H1 (cell line): ENCODE results near the gene MACF1. TPM values are rescaled to one million over a fixed set of nuclear protein-coding genes. Genes with fewer than 3 reads are reported as not detected.

Experiments
- CTCF ChIA-PET: fragments of 300-600 bp; sonication (Branson Sonifier 250); formaldehyde crosslinking; loops from one replicate; lab custom pipeline; 2021; ENCODE audit not compliant: partially characterized antibody; lab: Charles Lee
- POLR2A ChIA-PET: fragments of 300-600 bp; sonication (Branson Sonifier 250); formaldehyde crosslinking; loops from one replicate; lab custom pipeline; 2021; ENCODE audit warnings: inconsistent platforms; ENCODE audit not compliant: partially characterized antibody; lab: Charles Lee
- DNase-seq, 2 experiments: peaks; one replicate each; pipeline versions ENCODE4 v3.0.0 to v3.0.0-alpha.2; 2010 to 2022; ENCODE audit warnings: low spot score in 2 of 2, low read depth in 1 of 2, mixed read lengths in 1 of 2
- FAIRE-seq: peaks from 2 replicates; lab custom pipeline; 2011; peaks lifted over from hg19 to GRCh38; lab: Jason Lieb, UNC
- H2AFZ ChIP-seq: 2 replicates; pipeline ENCODE4 v1.8.1; 2012; ENCODE audit warnings: low read length, inconsistent platforms
- H2AK5ac ChIP-seq: 2 replicates; pipeline ENCODE4 v1.6.1; 2013; ENCODE audit warnings: low read depth, low read length
- H2BK120ac ChIP-seq: replicated peaks from 2 replicates; pipeline ENCODE3; 2013; ENCODE audit warnings: low read depth, low read length, inconsistent platforms
- H2BK12ac ChIP-seq: 2 replicates; pipeline ENCODE4 v1.6.1; 2013; ENCODE audit warnings: low read depth, low read length
- H2BK15ac ChIP-seq: 2 replicates; pipeline ENCODE4 v1.6.1; 2013; ENCODE audit warnings: low read length
- H2BK20ac ChIP-seq: 2 replicates; pipeline ENCODE4 v1.6.1; 2013; ENCODE audit warnings: low read length
- H2BK5ac ChIP-seq: 2 replicates; pipeline ENCODE4 v1.6.1; 2013; ENCODE audit warnings: low read depth, low read length
- H3K14ac ChIP-seq: 2 replicates; pipeline ENCODE4 v1.6.1; 2013; ENCODE audit warnings: inconsistent platforms; ENCODE audit not compliant: insufficient read length
- H3K18ac ChIP-seq: 2 replicates; pipeline ENCODE4 v1.6.1; 2013; ENCODE audit warnings: low read length; ENCODE audit errors: extremely low read depth
- H3K23ac ChIP-seq: 2 replicates; pipeline ENCODE4 v1.6.1; 2013; ENCODE audit warnings: inconsistent platforms; ENCODE audit not compliant: insufficient read length
- H3K23me2 ChIP-seq: 2 replicates; pipeline ENCODE4 v1.6.1; 2013; ENCODE audit warnings: low read depth, low read length
- H3K27ac ChIP-seq: 2 replicates; pipeline ENCODE4 v1.6.1; 2011; ENCODE audit warnings: low read depth, low read length, inconsistent platforms
- H3K27me3 ChIP-seq, 4 experiments: replicated peaks in 1 of 4; 1 replicate in 1 of 4; 2 replicates in 3 of 4; pipeline versions ENCODE4 v1.6.1 to v1.8.1; 2011 to 2013; ENCODE audit warnings: low read length in 3 of 4, mild to moderate bottlenecking in 3 of 4, inconsistent platforms in 2 of 4, mixed read lengths in 2 of 4, moderate library complexity in 1 of 4; ENCODE audit not compliant: control insufficient read depth in 3 of 4, insufficient read depth in 3 of 4; ENCODE audit errors: extremely low read depth in 1 of 4
- H3K36me3 ChIP-seq, 4 experiments: 2 replicates each; pipeline versions ENCODE4 v1.6.1 to v1.8.1; 2011 to 2013; ENCODE audit warnings: mild to moderate bottlenecking in 4 of 4, low read length in 3 of 4, moderate library complexity in 2 of 4, control low read depth in 1 of 4, inconsistent platforms in 1 of 4; ENCODE audit not compliant: insufficient read depth in 4 of 4, control insufficient read depth in 2 of 4
- H3K4ac ChIP-seq: replicated peaks from 2 replicates; pipeline ENCODE3; 2013; ENCODE audit warnings: low read length, low read depth, mixed read lengths, inconsistent platforms; ENCODE audit not compliant: insufficient read length
- H3K4me1 ChIP-seq, 4 experiments: replicated peaks in 1 of 4; 1 replicate in 1 of 4; 2 replicates in 3 of 4; pipeline versions ENCODE4 v1.6.1 to v1.8.1; 2011 to 2013; ENCODE audit warnings: low read length in 3 of 4, inconsistent platforms in 2 of 4, mixed read lengths in 1 of 4; ENCODE audit not compliant: insufficient read depth in 4 of 4, control insufficient read depth in 3 of 4
- H3K4me2 ChIP-seq, 2 experiments: 2 replicates each; pipeline versions ENCODE4 v1.6.1 to v1.8.1; 2011 to 2013; ENCODE audit warnings: low read depth in 2 of 2, low read length in 2 of 2, control low read depth in 1 of 2, inconsistent platforms in 1 of 2, mild to moderate bottlenecking in 1 of 2; ENCODE audit not compliant: insufficient read depth in 1 of 2
- H3K4me3 ChIP-seq, 4 experiments: fragments of 200-600, 300-600 bp in 1 of 4; sonication (generic), shearing (Covaris generic), sonication (Bioruptor Twin) in 1 of 4; 2 replicates each; pipeline versions ENCODE4 v1.5.1 to v1.8.1; 2011 to 2016; ENCODE audit warnings: low read length in 4 of 4, low read depth in 3 of 4, control low read depth in 2 of 4, inconsistent platforms in 2 of 4, mild to moderate bottlenecking in 2 of 4, mixed read lengths in 1 of 4, moderate library complexity in 1 of 4; ENCODE audit not compliant: insufficient read depth in 2 of 4; ENCODE audit errors: extremely low read depth in 1 of 4
- H3K56ac ChIP-seq: replicated peaks from 2 replicates; pipeline ENCODE3; 2013; ENCODE audit warnings: low read depth, mild to moderate bottlenecking, mixed read lengths, low read length, inconsistent platforms; ENCODE audit not compliant: insufficient read length
- H3K79me1 ChIP-seq: 2 replicates; pipeline ENCODE4 v1.6.1; 2013; ENCODE audit warnings: low read depth, low read length, control low read depth
- H3K79me2 ChIP-seq, 2 experiments: 2 replicates each; pipeline versions ENCODE4 v1.6.1 to v1.8.1; 2012 to 2013; ENCODE audit warnings: low read length in 2 of 2, mild to moderate bottlenecking in 2 of 2, inconsistent platforms in 1 of 2; ENCODE audit not compliant: insufficient read depth in 2 of 2, control insufficient read depth in 1 of 2
- H3K9ac ChIP-seq, 4 experiments: replicated peaks in 1 of 4; 1 replicate in 1 of 4; 2 replicates in 3 of 4; pipeline versions ENCODE4 v1.6.1 to v1.8.1; 2011 to 2013; ENCODE audit warnings: low read depth in 3 of 4, low read length in 3 of 4, control low read depth in 2 of 4, mild to moderate bottlenecking in 2 of 4, moderate library complexity in 2 of 4, inconsistent platforms in 1 of 4; ENCODE audit errors: extremely low read depth in 1 of 4
- H3K9me3 ChIP-seq, 2 experiments: 2 replicates each; pipeline versions ENCODE4 v1.6.1 to v1.8.1; 2012 to 2013; ENCODE audit warnings: mild to moderate bottlenecking in 2 of 2, moderate library complexity in 2 of 2, control low read depth in 1 of 2, inconsistent platforms in 1 of 2, low read depth in 1 of 2, low read length in 1 of 2, mixed read lengths in 1 of 2; ENCODE audit not compliant: insufficient read depth in 2 of 2
- H4K20me1 ChIP-seq, 2 experiments: replicated peaks in 1 of 2; 2 replicates each; pipeline versions ENCODE3 to v1.8.1; 2011 to 2013; ENCODE audit warnings: inconsistent platforms in 2 of 2, low read length in 2 of 2, mild to moderate bottlenecking in 1 of 2; ENCODE audit not compliant: insufficient read depth in 2 of 2, control insufficient read depth in 1 of 2
- H4K5ac ChIP-seq: 2 replicates; pipeline ENCODE4 v1.6.1; 2013; ENCODE audit warnings: low read length, low read depth, mixed read lengths, inconsistent platforms; ENCODE audit not compliant: insufficient read length
- H4K8ac ChIP-seq: 2 replicates; pipeline ENCODE4 v1.8.0; 2013; ENCODE audit warnings: mild to moderate bottlenecking, moderate library complexity, low read length, inconsistent platforms; ENCODE audit not compliant: insufficient read depth; ENCODE audit errors: extremely low read depth
- H4K91ac ChIP-seq: replicated peaks from 2 replicates; pipeline ENCODE3; 2013; ENCODE audit warnings: low read length, mixed read lengths, inconsistent platforms; ENCODE audit not compliant: insufficient read length
- CBX5 ChIP-seq: fragments of 300-800, 300-1000 bp; sonication (generic); IDR thresholded peaks from 2 replicates; pipeline ENCODE4 v1.7.1; 2016; ENCODE audit warnings: antibody characterized with exemption, low read length, low read depth
- GABPA ChIP-seq: IDR thresholded peaks from 2 replicates; pipeline ENCODE4 v1.6.1; 2011; ENCODE audit warnings: mild to moderate bottlenecking, low read length, moderate library complexity, borderline replicate concordance; ENCODE audit not compliant: insufficient read depth
- KDM4A ChIP-seq: IDR thresholded peaks from one replicate; pipeline ENCODE4 v1.7.1; 2012; ENCODE audit warnings: low read depth, mild to moderate bottlenecking, moderate library complexity, low read length, inconsistent platforms; ENCODE audit not compliant: severe bottlenecking
- MAFK ChIP-seq: IDR thresholded peaks from 2 replicates; pipeline ENCODE4 v1.6.1; 2012; ENCODE audit warnings: low read depth, mild to moderate bottlenecking, improper control_type of control experiment, low read length
- SP2 ChIP-seq: IDR thresholded peaks from 2 replicates; pipeline ENCODE4 v1.6.1; 2012; ENCODE audit warnings: mild to moderate bottlenecking, low read length, inconsistent platforms
- TAF1 ChIP-seq: IDR thresholded peaks from 2 replicates; pipeline ENCODE4 v1.6.1; 2011; ENCODE audit warnings: mild to moderate bottlenecking, low read depth, low read length
- WGBS, 2 experiments: shearing (Covaris generic) in 1 of 2; methylation state at CpG; one replicate each; pipeline versions ENCODE4 v1.1.6 to v1.1.7; 2013 to 2015; ENCODE audit warnings: low lambda C conversion rate in 2 of 2, mixed read lengths in 2 of 2, inconsistent platforms in 1 of 2, low coverage in 1 of 2, missing lambda C conversion rate in 1 of 2; ENCODE audit not compliant: insufficient replicate concordance in 2 of 2, insufficient coverage in 1 of 2, insufficient read length in 1 of 2; ENCODE audit errors: extremely low coverage in 1 of 2, missing lambda C conversion rate in 1 of 2; 5-methylcytosine and 5-hydroxymethylcytosine counted together
- polyA plus RNA-seq, 7 experiments: library from polyadenylated mRNA; depleted of rRNA in 3 of 7; stranded (reverse) in 5 of 7; unstranded in 2 of 7; fragments of >200 nt in 5 of 7; fragments of 200-250 nt in 2 of 7; gene quantifications; 1 replicate in 5 of 7; 2 replicates in 1 of 7; 4 replicates in 1 of 7; pipeline versions ENCODE4 v1.2.1 to v1.2.3, GENCODE V29; 2011 to 2013; ENCODE audit warnings: missing spikeins in 2 of 7, mixed read lengths in 2 of 7
- total RNA-seq: library from RNA; stranded (reverse); fragmentation: NEBNext Ultra II Directional; extraction: Animal tissue kit (Norgen Biotek cat#: 25700); gene quantifications from 2 replicates; pipeline ENCODE4 v1.2.1, GENCODE V29; 2021
- TF ChIP-seq, protein P1 (sequence below), 3 experiments: IDR thresholded peaks; 1 replicate in 2 of 3; 2 replicates in 1 of 3; pipeline versions ENCODE4 v1.5.1 to v1.6.1; 2011; ENCODE audit warnings: low read length in 3 of 3, mild to moderate bottlenecking in 3 of 3, inconsistent platforms in 2 of 3, low read depth in 1 of 3, moderate library complexity in 1 of 3; ENCODE audit not compliant: insufficient read depth in 1 of 3; ENCODE audit errors: control extremely low read depth in 1 of 3
- TF ChIP-seq, protein P2 (sequence below): IDR thresholded peaks from 2 replicates; pipeline ENCODE4 v1.6.1; 2012; ENCODE audit warnings: low read length, inconsistent platforms

MACF1 gene
- total and polyA plus RNA-seq, 2 of the 8 experiments (the other 6 are each of a cell fraction or from before 2014, with no cell fraction given) = 59.8 to 285 TPM

DNA sequence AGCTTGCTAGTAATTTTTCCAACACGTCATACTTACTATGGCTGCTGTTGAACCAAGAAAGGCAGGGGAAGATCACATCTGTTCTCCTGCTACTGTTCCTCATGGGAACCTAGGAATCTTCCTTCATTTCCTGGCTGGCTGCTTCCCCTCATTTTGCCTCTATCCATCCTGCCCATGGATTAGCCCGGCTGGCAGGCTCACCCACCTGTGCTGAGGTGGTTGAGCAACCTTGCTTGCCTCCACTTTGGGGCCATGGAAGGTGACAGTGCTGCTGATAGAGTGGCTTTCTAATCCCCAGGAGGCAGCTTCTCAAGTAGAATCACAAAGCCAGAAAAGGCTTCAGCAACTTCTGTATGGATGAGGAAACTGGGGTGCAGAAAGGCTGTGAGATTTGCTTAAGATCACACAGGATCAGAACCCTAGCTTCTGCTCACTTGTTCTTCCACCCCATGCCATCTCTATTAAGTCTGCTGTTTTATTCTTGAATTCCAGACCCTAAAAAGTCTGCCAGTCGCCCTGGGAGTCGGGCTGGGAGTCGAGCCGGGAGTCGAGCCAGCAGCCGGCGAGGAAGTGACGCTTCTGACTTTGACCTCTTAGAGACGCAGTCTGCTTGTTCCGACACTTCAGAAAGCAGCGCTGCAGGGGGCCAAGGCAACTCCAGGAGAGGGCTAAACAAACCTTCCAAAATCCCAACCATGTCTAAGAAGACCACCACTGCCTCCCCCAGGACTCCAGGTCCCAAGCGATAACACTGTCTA is 280.7 kb downstream of the MACF1 start:
- no peak overlapping the region for H2BK15ac ChIP-seq
- no peak overlapping the region for H4K91ac ChIP-seq
- H2AFZ ChIP-seq = no peak overlapping the region
- no peak overlapping the region for H3K18ac ChIP-seq
- no peak overlapping the region for H3K9ac ChIP-seq
- no peak overlapping the region for H4K5ac ChIP-seq
- H3K23me2 ChIP-seq = no peaks in the 10 kb centered on the region
- no peak overlapping the region for H3K23ac ChIP-seq
- no peak overlapping the region for H2AK5ac ChIP-seq
- H3K4me3 ChIP-seq = no peak overlapping the region
- H3K14ac ChIP-seq = no peak overlapping the region
- FAIRE-seq (no peak), DNase-seq (no peak)
- H2BK12ac ChIP-seq = no peak overlapping the region
- H2BK5ac ChIP-seq = no peak overlapping the region
- no peaks in the 10 kb centered on the region for H3K79me1 ChIP-seq
- no peaks in the 10 kb centered on the region for H3K4me1 ChIP-seq
- H3K27ac ChIP-seq = no peak overlapping the region
- peaks cover 2 to 4% of the 10 kb centered on the region in 2 experiments for H4K20me1 ChIP-seq
- H3K4ac ChIP-seq = no peak overlapping the region
- H2BK20ac ChIP-seq = no peak overlapping the region
- H2BK120ac ChIP-seq = no peak overlapping the region
- H3K79me2 ChIP-seq = no peaks in the 10 kb centered on the region
- POLR2A ChIA-PET = no interaction called here
- CTCF ChIA-PET = interaction anchor here (1.7 to 3.8 kb wide), 2 partner anchors 25 to 54 kb away, joined by 3 to 13 read pairs; no protein-coding TSS in a partner anchor
- H3K4me2 ChIP-seq = no peak overlapping the region
- H3K56ac ChIP-seq = no peak overlapping the region
- 92% methylated on average over 14 of the region's 14 CpGs; no CpG with 5 or more reads in 1 of the 2 experiments for WGBS, 2 experiments
- peaks cover 7 to 49% (median 32%) of the 10 kb centered on the region in 4 experiments; a peak in 7 of 8 replicates for H3K36me3 ChIP-seq
- H3K27me3 ChIP-seq = peaks cover 2 to 11% (median 8%) of the 10 kb centered on the region in 4 experiments
- no peaks in the 10 kb centered on the region for H3K9me3 ChIP-seq
- H4K8ac ChIP-seq = no peak overlapping the region
- TF ChIP-seq GABPA (no peak), KDM4A (no peak), MAFK (no peak), TAF1 (no peak), CBX5 (no peak), SP2 (no peak)
- TF ChIP-seq, protein P1, sequence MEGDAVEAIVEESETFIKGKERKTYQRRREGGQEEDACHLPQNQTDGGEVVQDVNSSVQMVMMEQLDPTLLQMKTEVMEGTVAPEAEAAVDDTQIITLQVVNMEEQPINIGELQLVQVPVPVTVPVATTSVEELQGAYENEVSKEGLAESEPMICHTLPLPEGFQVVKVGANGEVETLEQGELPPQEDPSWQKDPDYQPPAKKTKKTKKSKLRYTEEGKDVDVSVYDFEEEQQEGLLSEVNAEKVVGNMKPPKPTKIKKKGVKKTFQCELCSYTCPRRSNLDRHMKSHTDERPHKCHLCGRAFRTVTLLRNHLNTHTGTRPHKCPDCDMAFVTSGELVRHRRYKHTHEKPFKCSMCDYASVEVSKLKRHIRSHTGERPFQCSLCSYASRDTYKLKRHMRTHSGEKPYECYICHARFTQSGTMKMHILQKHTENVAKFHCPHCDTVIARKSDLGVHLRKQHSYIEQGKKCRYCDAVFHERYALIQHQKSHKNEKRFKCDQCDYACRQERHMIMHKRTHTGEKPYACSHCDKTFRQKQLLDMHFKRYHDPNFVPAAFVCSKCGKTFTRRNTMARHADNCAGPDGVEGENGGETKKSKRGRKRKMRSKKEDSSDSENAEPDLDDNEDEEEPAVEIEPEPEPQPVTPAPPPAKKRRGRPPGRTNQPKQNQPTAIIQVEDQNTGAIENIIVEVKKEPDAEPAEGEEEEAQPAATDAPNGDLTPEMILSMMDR (IDR thresholded peaks at IDR 0.05; ENCODE audit: control extremely low read depth in 1 of 3, insufficient read depth in 1 of 3, low read depth in 1 of 3, low read length in 3 of 3) = no peak
- TF ChIP-seq, protein P2, sequence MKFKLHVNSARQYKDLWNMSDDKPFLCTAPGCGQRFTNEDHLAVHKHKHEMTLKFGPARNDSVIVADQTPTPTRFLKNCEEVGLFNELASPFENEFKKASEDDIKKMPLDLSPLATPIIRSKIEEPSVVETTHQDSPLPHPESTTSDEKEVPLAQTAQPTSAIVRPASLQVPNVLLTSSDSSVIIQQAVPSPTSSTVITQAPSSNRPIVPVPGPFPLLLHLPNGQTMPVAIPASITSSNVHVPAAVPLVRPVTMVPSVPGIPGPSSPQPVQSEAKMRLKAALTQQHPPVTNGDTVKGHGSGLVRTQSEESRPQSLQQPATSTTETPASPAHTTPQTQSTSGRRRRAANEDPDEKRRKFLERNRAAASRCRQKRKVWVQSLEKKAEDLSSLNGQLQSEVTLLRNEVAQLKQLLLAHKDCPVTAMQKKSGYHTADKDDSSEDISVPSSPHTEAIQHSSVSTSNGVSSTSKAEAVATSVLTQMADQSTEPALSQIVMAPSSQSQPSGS = no peak
